Measurements from ENCODE around the gene TXLNG. TPM values are rescaled to one million over a fixed set of nuclear protein-coding genes. Genes with fewer than 3 reads are reported as not detected.

The TXLNG gene
- total RNA-seq, 1 donor, result 13.9 TPM

DNA sequence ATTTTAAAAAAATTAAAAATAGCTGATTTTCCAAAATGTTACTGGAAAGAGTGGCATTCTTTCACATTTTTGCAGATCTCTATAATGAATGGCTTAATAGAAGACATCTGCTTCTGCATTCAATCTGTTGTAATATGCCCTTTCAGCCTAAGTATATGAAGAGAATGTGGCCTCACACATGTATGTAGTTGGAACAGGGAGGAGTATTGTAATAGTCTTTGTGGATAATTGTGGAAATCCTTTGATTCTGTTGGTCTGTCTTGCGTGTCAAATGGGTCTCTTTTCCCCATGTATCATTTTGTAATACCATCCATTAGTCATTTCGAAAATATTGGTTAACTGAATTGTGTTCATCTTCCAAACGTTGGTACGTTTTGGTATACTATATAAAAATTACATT is 11.6 kb downstream of the TXLNG start:
- DNase-seq (ENCODE audit: low read depth), result no peak
- TF ChIP-seq, protein P1, sequence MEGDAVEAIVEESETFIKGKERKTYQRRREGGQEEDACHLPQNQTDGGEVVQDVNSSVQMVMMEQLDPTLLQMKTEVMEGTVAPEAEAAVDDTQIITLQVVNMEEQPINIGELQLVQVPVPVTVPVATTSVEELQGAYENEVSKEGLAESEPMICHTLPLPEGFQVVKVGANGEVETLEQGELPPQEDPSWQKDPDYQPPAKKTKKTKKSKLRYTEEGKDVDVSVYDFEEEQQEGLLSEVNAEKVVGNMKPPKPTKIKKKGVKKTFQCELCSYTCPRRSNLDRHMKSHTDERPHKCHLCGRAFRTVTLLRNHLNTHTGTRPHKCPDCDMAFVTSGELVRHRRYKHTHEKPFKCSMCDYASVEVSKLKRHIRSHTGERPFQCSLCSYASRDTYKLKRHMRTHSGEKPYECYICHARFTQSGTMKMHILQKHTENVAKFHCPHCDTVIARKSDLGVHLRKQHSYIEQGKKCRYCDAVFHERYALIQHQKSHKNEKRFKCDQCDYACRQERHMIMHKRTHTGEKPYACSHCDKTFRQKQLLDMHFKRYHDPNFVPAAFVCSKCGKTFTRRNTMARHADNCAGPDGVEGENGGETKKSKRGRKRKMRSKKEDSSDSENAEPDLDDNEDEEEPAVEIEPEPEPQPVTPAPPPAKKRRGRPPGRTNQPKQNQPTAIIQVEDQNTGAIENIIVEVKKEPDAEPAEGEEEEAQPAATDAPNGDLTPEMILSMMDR (IDR thresholded peaks at IDR 0.05; ENCODE audit: insufficient read depth, low read length), result no peak
- H3K4me3 ChIP-seq (ENCODE audit: low read depth, low read length), result no peak overlapping the region

GRCh38 chrX:16804923-16805464 is 18.7 kb downstream of the TXLNG start:
- no peak overlapping the region for H3K4me3 ChIP-seq (ENCODE audit: low read depth, low read length)
- TF ChIP-seq, protein P1 (IDR thresholded peaks at IDR 0.05; ENCODE audit: insufficient read depth, low read length), result no peak
- DNase-seq (ENCODE audit: low read depth), result no peak

GRCh38 chrX:16807548-16807947 is 21.3 kb downstream of the TXLNG start:
- TF ChIP-seq, protein P1 (IDR thresholded peaks at IDR 0.05; ENCODE audit: insufficient read depth, low read length), result peak; percentile 20

DNA sequence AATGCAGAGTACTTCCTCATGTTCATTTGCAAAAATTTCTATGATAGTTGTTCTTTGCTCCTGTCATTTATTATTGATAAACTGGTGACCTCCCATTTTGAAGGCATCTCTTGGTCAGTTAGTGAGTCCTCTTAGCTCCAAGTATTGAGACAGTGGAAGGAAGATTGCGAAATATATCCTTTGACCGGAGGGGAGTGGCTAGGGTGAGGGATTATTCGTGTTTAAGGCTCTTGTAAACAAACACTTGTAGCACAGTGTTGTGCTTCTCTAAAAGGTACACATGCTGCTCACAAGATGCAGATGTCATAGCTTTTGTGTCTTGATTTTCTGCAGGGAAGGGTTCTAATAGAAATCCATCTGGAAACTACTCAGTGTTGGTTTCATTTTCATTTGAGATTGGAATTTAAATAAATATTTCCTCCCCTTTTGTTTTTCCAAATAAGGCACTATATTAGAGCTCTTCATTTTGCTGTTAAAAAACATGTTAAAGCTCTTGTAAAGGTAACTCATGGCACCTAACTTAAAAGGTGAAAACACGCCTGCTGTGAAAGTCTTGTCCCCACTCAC is 21.8 kb downstream of the TXLNG start:
- H3K4me3 ChIP-seq (ENCODE audit: low read depth, low read length), result peak overlapping the region; percentile 53
- TF ChIP-seq, protein P1 (IDR thresholded peaks at IDR 0.05; ENCODE audit: insufficient read depth, low read length), result no peak
- DNase-seq (ENCODE audit: low read depth), result peak; percentile 70

More at GRCh38 chrX:16807548-16807947, 21.3 kb downstream of the TXLNG start:
- DNase-seq (ENCODE audit: low read depth), result peak; percentile 12
- H3K4me3 ChIP-seq (ENCODE audit: low read depth, low read length), result no peak overlapping the region

- TF ChIP-seq, protein P1 (IDR thresholded peaks at IDR 0.05; ENCODE audit: insufficient read depth, low read length), result no peak
- DNase-seq (ENCODE audit: low read depth), result no peak
- H3K4me3 ChIP-seq (ENCODE audit: low read depth, low read length), result no peak overlapping the region
These were observed 28.3 kb downstream of the TXLNG start for GRCh38 chrX:16814597-16814996.

DNA sequence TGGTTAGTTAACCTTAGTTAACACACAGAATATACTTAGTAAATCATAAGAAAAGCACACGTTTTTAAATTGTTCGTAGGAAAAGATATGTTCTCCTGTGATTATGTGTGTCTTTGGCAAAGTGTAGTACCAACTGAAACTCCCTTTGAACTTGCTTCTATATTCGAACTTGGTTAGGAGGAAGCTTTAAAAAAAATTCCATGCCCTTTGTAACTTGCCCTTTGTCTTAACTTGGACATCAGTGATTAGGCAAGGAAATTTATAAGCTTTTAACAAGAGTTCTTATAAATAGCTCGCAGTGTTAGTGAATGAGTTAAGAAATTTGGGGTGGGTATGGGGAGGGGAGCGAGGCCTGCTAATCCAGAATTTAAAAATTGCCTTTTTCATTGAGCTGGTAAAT is 33.4 kb downstream of the TXLNG start:
- TF ChIP-seq, protein P1 (IDR thresholded peaks at IDR 0.05; ENCODE audit: insufficient read depth, low read length), result no peak
- DNase-seq (ENCODE audit: low read depth), result no peak
- H3K4me3 ChIP-seq (ENCODE audit: low read depth, low read length), result no peak overlapping the region

- H3K4me3 ChIP-seq (ENCODE audit: low read depth, low read length), result no peak overlapping the region
- DNase-seq (ENCODE audit: low read depth), result peak; percentile 79
- TF ChIP-seq, protein P1 (IDR thresholded peaks at IDR 0.05; ENCODE audit: insufficient read depth, low read length), result no peak
These were observed 36.5 kb downstream of the TXLNG start for GRCh38 chrX:16822723-16823122.

All from fibroblast of the aortic adventitia (primary cell).